ENCODE measurements around the gene PIK3CD. TPM values are rescaled to one million over a fixed set of nuclear protein-coding genes. Genes with fewer than 3 reads are reported as not detected.

PIK3CD gene
- total RNA-seq, 2 experiments from 2014 or later = 13.6 to 37.1 TPM

- intact Hi-C loops (cut with micrococcal nuclease; ENCODE audit: unreplicated experiment) = no loop called here
- no peaks in the 10 kb centered on the region for H3K9me2 ChIP-seq (ENCODE audit: insufficient read depth, low read length)
- no peaks in the 10 kb centered on the region for H3K79me2 ChIP-seq (ENCODE audit: insufficient read depth, low read depth, low read length)
- DNase-seq (ENCODE audit: low spot score) = no peak
- H3K4me2 ChIP-seq (ENCODE audit: low read length) = no peak overlapping the region
- H3K36me3 ChIP-seq (ENCODE audit: insufficient read depth, low read length) = peaks cover 16% of the 10 kb centered on the region; the same call in 1 of the 2 replicates
- H2AFZ ChIP-seq (ENCODE audit: low read length) = no peak overlapping the region
- H3K9me3 ChIP-seq (ENCODE audit: low read length) = no peaks in the 10 kb centered on the region
- H3K4me3 ChIP-seq (ENCODE audit: low read depth, low read length, poor library complexity, severe bottlenecking) = no peak overlapping the region
- H3K27ac ChIP-seq (ENCODE audit: low read depth, low read length, poor library complexity, severe bottlenecking) = no peak overlapping the region
- no peak for TF ChIP-seq EZH2phosphoT487 (IDR thresholded peaks at IDR 0.05; ENCODE audit: borderline replicate concordance, low read depth, low read length)
- no peak for TF ChIP-seq CTCF (conservative IDR thresholded peaks at IDR 0.05; ENCODE audit: low read length)
- H4K20me1 ChIP-seq (ENCODE audit: insufficient read depth, low read length) = no peaks in the 10 kb centered on the region
- BruUV-seq (replicated peaks) = no TSS peak
- POLR2A ChIA-PET = interaction anchor here (0.9 kb wide), 1 partner anchor 252 kb away, joined by 3 read pairs; no protein-coding TSS in a partner anchor
- CTCF ChIA-PET (ENCODE audit: unreplicated experiment) = no interaction called here
- H3K4me1 ChIP-seq (ENCODE audit: insufficient read depth, low read length, poor library complexity, severe bottlenecking) = no peaks in the 10 kb centered on the region
Observed at GRCh38 chr1:9606948-9607347, 44.6 kb upstream of the PIK3CD start.

DNA sequence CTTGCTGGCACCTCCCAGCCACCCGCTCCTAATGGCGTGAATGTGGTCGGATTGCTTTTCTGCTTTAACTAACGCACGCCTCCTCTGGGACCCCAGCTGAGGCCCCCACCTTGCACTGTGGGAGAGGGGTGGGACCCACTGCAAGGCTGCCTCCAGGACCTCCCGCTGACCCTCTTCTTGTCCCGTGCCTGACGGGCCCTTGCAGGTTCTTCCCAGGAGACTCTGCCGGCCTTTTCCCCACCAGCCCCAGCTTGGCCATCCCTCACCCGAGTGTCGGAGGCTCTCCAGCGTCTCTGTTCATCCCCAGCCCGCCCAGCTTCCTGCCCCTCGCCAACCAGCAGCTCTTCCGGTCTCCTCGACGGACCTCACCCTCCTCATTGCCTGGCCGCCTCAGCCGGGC lies 44.2 kb upstream of the PIK3CD start:
- no TSS peak for BruUV-seq (replicated peaks)
- H3K4me2 ChIP-seq (ENCODE audit: low read length) = no peak overlapping the region
- H3K27ac ChIP-seq (ENCODE audit: low read depth, low read length, poor library complexity, severe bottlenecking) = no peak overlapping the region
- ChIA-PET POLR2A (interaction anchor here (0.9 kb wide), 1 partner anchor 252 kb away, joined by 3 read pairs; no protein-coding TSS in a partner anchor), CTCF (ENCODE audit: unreplicated experiment) (no interaction called here)
- no peak for DNase-seq (ENCODE audit: low spot score)
- H3K79me2 ChIP-seq (ENCODE audit: insufficient read depth, low read depth, low read length) = no peaks in the 10 kb centered on the region
- no peak for TF ChIP-seq CTCF (conservative IDR thresholded peaks at IDR 0.05; ENCODE audit: low read length)
- TF ChIP-seq EZH2phosphoT487 (IDR thresholded peaks at IDR 0.05; ENCODE audit: borderline replicate concordance, low read depth, low read length) = no peak
- H3K4me3 ChIP-seq (ENCODE audit: low read depth, low read length, poor library complexity, severe bottlenecking) = no peak overlapping the region
- no peaks in the 10 kb centered on the region for H3K4me1 ChIP-seq (ENCODE audit: insufficient read depth, low read length, poor library complexity, severe bottlenecking)
- intact Hi-C loops (cut with micrococcal nuclease; ENCODE audit: unreplicated experiment) = no loop called here
- no peaks in the 10 kb centered on the region for H3K9me2 ChIP-seq (ENCODE audit: insufficient read depth, low read length)
- H2AFZ ChIP-seq (ENCODE audit: low read length) = no peak overlapping the region
- peaks cover 16% of the 10 kb centered on the region; the same call in 1 of the 2 replicates for H3K36me3 ChIP-seq (ENCODE audit: insufficient read depth, low read length)
- H3K9me3 ChIP-seq (ENCODE audit: low read length) = no peaks in the 10 kb centered on the region
- H4K20me1 ChIP-seq (ENCODE audit: insufficient read depth, low read length) = no peaks in the 10 kb centered on the region

- no peak for TF ChIP-seq CTCF (conservative IDR thresholded peaks at IDR 0.05; ENCODE audit: low read length)
- no peak for TF ChIP-seq EZH2phosphoT487 (IDR thresholded peaks at IDR 0.05; ENCODE audit: borderline replicate concordance, low read depth, low read length)
- no peak overlapping the region for H3K27ac ChIP-seq (ENCODE audit: low read depth, low read length, poor library complexity, severe bottlenecking)
- no peak overlapping the region for H3K4me2 ChIP-seq (ENCODE audit: low read length)
- H3K4me3 ChIP-seq (ENCODE audit: low read depth, low read length, poor library complexity, severe bottlenecking) = no peak overlapping the region
- no peaks in the 10 kb centered on the region for H3K79me2 ChIP-seq (ENCODE audit: insufficient read depth, low read depth, low read length)
- no peak for DNase-seq (ENCODE audit: low spot score)
- intact Hi-C loops (cut with micrococcal nuclease; ENCODE audit: unreplicated experiment) = no loop called here
- no peaks in the 10 kb centered on the region for H3K4me1 ChIP-seq (ENCODE audit: insufficient read depth, low read length, poor library complexity, severe bottlenecking)
- peaks cover 26% of the 10 kb centered on the region; the same call in 1 of the 2 replicates for H3K36me3 ChIP-seq (ENCODE audit: insufficient read depth, low read length)
- H4K20me1 ChIP-seq (ENCODE audit: insufficient read depth, low read length) = no peaks in the 10 kb centered on the region
- POLR2A ChIA-PET = interaction anchor here (0.5 kb wide), 1 partner anchor 13 kb away, joined by 4 read pairs; no protein-coding TSS in a partner anchor
- no TSS peak for BruUV-seq (replicated peaks)
- no peaks in the 10 kb centered on the region for H3K9me2 ChIP-seq (ENCODE audit: insufficient read depth, low read length)
- H2AFZ ChIP-seq (ENCODE audit: low read length) = no peak overlapping the region
- no peaks in the 10 kb centered on the region for H3K9me3 ChIP-seq (ENCODE audit: low read length)
- CTCF ChIA-PET (ENCODE audit: unreplicated experiment) = interaction anchor here (0.6 kb wide), 1 partner anchor 20 kb away, joined by 4 read pairs; no protein-coding TSS in a partner anchor
Observed at GRCh38 chr1:9609998-9610397, 41.5 kb upstream of the PIK3CD start.
